Suprapubic skin (tissue), 4 donors: ENCODE data around the gene ARID5B.

Source experiments
- EP300 ChIP-seq: sonication (generic); formaldehyde crosslinking; IDR thresholded peaks from one replicate; pipeline ENCODE4 v1.6.1; 2017; ENCODE audit warnings: antibody characterized with exemption
- POLR2A ChIP-seq, 2 donors: fragments of 450-650 bp; IDR thresholded peaks; one replicate each; pipeline ENCODE4 v1.6.1; 2017; ENCODE audit warnings: antibody characterized with exemption in 2 of 2, mild to moderate bottlenecking in 2 of 2, moderate library complexity in 2 of 2
- POLR2AphosphoS5 ChIP-seq, 3 donors: sonication (generic); formaldehyde crosslinking; IDR thresholded peaks; one replicate each; pipeline ENCODE4 v1.6.1; 2017; ENCODE audit warnings: antibody characterized with exemption in 3 of 3
- TF ChIP-seq, protein P1 (sequence below), 2 donors: fragments of 200-600 bp in 1 of 2; fragments of 450-650 bp in 1 of 2; sonication (generic) in 1 of 2; IDR thresholded peaks; one replicate each; pipeline ENCODE4 v1.5.1; 2016 to 2019; ENCODE audit warnings: antibody characterized with exemption in 2 of 2, mild to moderate bottlenecking in 1 of 2, moderate library complexity in 1 of 2

- TF ChIP-seq, protein P1, sequence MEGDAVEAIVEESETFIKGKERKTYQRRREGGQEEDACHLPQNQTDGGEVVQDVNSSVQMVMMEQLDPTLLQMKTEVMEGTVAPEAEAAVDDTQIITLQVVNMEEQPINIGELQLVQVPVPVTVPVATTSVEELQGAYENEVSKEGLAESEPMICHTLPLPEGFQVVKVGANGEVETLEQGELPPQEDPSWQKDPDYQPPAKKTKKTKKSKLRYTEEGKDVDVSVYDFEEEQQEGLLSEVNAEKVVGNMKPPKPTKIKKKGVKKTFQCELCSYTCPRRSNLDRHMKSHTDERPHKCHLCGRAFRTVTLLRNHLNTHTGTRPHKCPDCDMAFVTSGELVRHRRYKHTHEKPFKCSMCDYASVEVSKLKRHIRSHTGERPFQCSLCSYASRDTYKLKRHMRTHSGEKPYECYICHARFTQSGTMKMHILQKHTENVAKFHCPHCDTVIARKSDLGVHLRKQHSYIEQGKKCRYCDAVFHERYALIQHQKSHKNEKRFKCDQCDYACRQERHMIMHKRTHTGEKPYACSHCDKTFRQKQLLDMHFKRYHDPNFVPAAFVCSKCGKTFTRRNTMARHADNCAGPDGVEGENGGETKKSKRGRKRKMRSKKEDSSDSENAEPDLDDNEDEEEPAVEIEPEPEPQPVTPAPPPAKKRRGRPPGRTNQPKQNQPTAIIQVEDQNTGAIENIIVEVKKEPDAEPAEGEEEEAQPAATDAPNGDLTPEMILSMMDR (IDR thresholded peaks at IDR 0.05) = no peak
- TF ChIP-seq POLR2A (IDR thresholded peaks at IDR 0.05) (no peak), EP300 (no peak), POLR2AphosphoS5 (IDR thresholded peaks at IDR 0.05) (no peak)
Measured at GRCh38 chr10:62085404-62085803, 183.9 kb downstream of the ARID5B start.
